NB4 (cell line): Measurements from ENCODE around the gene ATP6V0A4.
"Not testable (repeated sequence)": the region's sequence is repeated elsewhere in the genome, so short reads cannot be mapped to it uniquely, and the experiment has no call there.

Source experiments
- DNase-seq: peaks from one replicate; pipeline ENCODE4 v3.0.0; 2010; ENCODE audit warnings: low read depth
- H3K4me3 ChIP-seq: one replicate; pipeline ENCODE4 v1.5.1; 2011; ENCODE audit warnings: mild to moderate bottlenecking, low read depth, low read length, moderate library complexity
- MYC ChIP-seq: IDR thresholded peaks from 2 replicates; pipeline ENCODE4 v1.6.1; 2011; ENCODE audit warnings: low read depth, low read length
- POLR2A ChIP-seq: IDR thresholded peaks from 2 replicates; pipeline ENCODE4 v1.6.1; 2011; ENCODE audit warnings: mild to moderate bottlenecking; ENCODE audit not compliant: insufficient read length; ENCODE audit errors: extremely low read depth
- TF ChIP-seq, protein P1 (sequence below): IDR thresholded peaks from one replicate; pipeline ENCODE4 v1.5.1; 2012; ENCODE audit warnings: low read depth, low read length
- TF ChIP-seq, protein P2 (sequence below): IDR thresholded peaks from 2 replicates; pipeline ENCODE4 v1.6.1; 2011; ENCODE audit warnings: low read depth, low read length

ATP6V0A4 gene

DNA sequence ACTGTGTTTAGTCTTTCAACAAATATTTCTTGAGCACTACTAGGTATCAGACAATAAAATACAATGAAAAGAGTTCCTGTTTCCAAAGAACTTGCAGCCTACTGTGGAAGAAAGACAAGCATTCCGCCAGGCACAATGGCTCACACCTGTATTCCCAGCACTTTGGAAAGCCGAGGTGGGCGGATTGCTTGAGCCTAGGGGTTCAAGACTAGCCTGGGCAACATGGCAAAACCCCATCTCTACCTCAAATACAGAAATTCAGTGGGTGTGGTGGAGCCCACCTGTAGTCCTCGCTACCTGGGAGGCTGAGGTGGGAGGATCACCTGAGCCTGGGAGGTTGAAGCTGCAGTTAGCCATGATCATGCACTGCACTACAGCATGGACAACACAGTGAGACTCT, 102.9 kb downstream of the ATP6V0A4 start:
- no peak for DNase-seq
- no peak overlapping the region for H3K4me3 ChIP-seq
- TF ChIP-seq POLR2A (no peak), MYC (no peak)
- TF ChIP-seq, protein P1, sequence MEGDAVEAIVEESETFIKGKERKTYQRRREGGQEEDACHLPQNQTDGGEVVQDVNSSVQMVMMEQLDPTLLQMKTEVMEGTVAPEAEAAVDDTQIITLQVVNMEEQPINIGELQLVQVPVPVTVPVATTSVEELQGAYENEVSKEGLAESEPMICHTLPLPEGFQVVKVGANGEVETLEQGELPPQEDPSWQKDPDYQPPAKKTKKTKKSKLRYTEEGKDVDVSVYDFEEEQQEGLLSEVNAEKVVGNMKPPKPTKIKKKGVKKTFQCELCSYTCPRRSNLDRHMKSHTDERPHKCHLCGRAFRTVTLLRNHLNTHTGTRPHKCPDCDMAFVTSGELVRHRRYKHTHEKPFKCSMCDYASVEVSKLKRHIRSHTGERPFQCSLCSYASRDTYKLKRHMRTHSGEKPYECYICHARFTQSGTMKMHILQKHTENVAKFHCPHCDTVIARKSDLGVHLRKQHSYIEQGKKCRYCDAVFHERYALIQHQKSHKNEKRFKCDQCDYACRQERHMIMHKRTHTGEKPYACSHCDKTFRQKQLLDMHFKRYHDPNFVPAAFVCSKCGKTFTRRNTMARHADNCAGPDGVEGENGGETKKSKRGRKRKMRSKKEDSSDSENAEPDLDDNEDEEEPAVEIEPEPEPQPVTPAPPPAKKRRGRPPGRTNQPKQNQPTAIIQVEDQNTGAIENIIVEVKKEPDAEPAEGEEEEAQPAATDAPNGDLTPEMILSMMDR = no peak
- TF ChIP-seq, protein P2, sequence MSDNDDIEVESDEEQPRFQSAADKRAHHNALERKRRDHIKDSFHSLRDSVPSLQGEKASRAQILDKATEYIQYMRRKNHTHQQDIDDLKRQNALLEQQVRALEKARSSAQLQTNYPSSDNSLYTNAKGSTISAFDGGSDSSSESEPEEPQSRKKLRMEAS = no peak

DNA sequence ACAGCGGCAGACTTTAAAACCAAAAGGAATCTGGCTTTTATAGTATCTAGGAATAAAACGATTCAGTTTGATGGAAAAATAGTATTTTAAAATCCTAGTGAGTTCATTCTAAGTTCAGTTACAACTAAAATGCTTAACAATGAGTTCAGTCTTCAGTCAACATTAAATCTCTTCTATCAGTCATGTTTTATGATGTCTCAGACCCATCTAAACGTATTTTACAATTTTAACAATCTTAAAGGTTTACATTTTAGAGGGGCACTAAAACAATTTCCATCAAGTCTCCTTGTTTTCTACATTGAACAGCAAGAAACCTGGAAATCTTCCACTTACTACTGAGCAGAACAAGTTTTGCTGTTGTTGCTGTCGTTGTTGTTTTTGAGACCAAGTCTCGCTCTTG, 106.8 kb downstream of the ATP6V0A4 start:
- no peak overlapping the region for H3K4me3 ChIP-seq
- TF ChIP-seq, protein P2 = no peak
- TF ChIP-seq MYC = no peak
- TF ChIP-seq POLR2A = no peak
- TF ChIP-seq, protein P1 = no peak
- no peak for DNase-seq

DNA sequence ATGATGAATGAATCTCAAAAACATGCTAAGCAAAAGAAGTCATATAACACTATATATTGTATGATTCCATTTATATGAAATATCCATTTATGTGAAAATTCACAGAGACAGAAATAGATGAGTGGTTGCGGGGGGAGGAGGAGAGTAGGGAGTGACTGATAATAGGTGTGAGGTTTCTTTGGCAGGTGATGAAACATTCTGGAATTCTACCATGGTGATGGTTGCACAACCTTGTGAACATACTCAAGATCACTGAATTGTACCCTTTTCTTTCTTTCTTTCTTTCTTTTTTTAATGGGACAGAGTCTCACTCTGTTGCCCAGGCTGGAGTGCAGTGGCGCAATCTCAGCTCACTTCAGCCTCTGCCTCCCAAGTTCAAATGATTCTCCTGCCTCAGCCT, 107.5 kb downstream of the ATP6V0A4 start:
- H3K4me3 ChIP-seq = no peak overlapping the region
- DNase-seq = no peak
- TF ChIP-seq, protein P2 = no peak
- TF ChIP-seq POLR2A (no peak), MYC (no peak)
- TF ChIP-seq, protein P1 = no peak

DNA sequence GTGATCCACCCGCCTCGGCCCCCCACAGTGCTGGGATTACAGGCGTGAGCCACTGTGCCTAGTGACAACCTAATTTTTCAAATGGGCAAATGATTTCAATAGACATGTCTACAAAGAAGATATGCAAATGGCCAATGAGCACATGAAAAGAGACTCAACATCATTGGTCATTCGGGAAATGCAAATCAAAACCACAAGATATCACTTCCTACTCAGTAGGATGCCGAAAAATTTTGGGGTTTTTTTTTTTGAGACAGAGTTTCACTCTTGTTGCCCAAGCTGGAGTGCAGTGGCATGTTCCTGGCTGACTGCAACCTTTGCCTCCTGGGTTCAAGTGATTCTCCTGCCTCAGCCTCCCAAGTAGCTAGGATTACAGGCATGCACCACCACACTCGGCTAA, 110.0 kb downstream of the ATP6V0A4 start:
- not testable (repeated sequence) for H3K4me3 ChIP-seq, DNase-seq

DNA sequence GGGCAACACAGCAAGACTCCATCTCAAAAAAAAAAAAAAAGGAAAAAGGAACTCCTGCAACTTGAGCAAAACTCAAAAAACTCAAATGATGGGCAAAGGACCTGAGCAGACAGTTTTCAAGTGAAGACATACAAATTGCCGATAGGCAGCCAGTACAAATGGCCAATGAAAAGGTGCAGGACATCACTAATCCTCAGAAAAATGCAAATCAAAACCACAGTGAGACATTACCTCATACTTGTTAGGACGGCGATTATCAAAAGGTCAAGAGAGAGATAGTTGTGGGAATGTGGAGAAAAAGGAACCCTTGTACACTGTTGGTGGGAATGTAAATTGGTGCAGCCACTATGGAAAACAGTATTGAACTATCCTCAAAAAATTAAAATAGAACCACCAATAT, 113.7 kb downstream of the ATP6V0A4 start:
- TF ChIP-seq POLR2A = no peak
- DNase-seq = no peak
- no peak overlapping the region for H3K4me3 ChIP-seq

DNA sequence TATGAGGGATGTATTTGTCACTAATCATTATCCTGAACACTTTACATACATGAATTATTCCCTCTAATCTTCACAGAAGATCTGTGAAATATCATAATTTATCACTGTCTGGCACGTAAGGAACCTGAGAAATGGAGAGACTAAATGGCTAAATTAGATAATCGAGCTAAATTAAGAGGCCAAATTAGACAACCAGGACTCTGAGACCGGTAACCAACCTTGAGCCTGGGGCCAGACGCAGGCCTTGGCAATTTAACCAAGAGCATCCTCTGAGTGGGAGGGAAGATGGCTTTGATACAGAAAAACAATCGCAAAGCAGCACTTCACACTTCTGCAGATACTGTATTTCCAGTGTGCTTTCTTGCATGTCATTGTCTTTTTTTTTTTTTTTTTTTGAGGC, 118.2 kb downstream of the ATP6V0A4 start:
- TF ChIP-seq, protein P1 = no peak
- TF ChIP-seq POLR2A (no peak), MYC (no peak)
- TF ChIP-seq, protein P2 = no peak
- no peak overlapping the region for H3K4me3 ChIP-seq
- DNase-seq = no peak

DNA sequence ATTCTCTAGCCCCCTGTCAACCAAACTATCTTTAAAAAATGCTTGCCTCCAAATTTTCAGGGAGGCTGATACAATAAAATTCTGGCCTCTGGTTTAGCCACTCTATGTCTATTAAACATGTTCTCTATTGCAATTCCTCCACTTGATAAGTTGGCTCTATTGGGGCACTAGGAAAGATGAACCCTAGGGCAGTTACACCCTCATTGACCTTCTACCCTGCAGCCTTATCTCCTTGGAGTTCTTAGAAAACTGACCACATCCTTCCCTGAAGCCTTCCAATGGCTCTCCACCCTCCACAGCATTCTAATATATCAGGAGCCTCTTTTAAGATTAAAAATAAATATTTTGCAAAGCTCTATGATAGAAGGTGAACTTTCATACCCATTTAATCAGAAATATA, 127.4 kb downstream of the ATP6V0A4 start:
- TF ChIP-seq, protein P2 = no peak
- no peak for TF ChIP-seq POLR2A
- no peak for TF ChIP-seq MYC
- TF ChIP-seq, protein P1 = no peak
- no peak for DNase-seq

More for the DNA sequence above, 127.4 kb downstream of the ATP6V0A4 start:
- no peak overlapping the region for H3K4me3 ChIP-seq
